HUES6 (cell line): ENCODE results near the gene WDR47.

Experiments
- H3K27ac ChIP-seq: 2 replicates; pipeline ENCODE4 v1.7.0; 2013; ENCODE audit warnings: low read depth, mild to moderate bottlenecking, low read length, inconsistent platforms
- H3K27me3 ChIP-seq: 2 replicates; pipeline ENCODE4 v1.6.1; 2013; ENCODE audit warnings: low read length; ENCODE audit not compliant: control insufficient read depth, insufficient read depth
- H3K36me3 ChIP-seq: 2 replicates; pipeline ENCODE4 v1.6.1; 2013; ENCODE audit warnings: low read length; ENCODE audit not compliant: control insufficient read depth, insufficient read depth
- H3K4me1 ChIP-seq: 2 replicates; pipeline ENCODE4 v1.6.1; 2013; ENCODE audit warnings: low read length; ENCODE audit not compliant: control insufficient read depth, insufficient read depth
- H3K4me3 ChIP-seq: 2 replicates; pipeline ENCODE4 v1.5.1; 2013; ENCODE audit warnings: low read depth, low read length
- H3K9ac ChIP-seq: one replicate; pipeline ENCODE4 v1.6.1; 2013; ENCODE audit warnings: mild to moderate bottlenecking, low read length
- H3K9me3 ChIP-seq: 2 replicates; pipeline ENCODE4 v1.6.1; 2013; ENCODE audit warnings: low read depth, low read length; ENCODE audit not compliant: control insufficient read depth, insufficient read depth

WDR47 gene

GRCh38 chr1:109041621-109042468 is at the start of gene WDR47:
TSS of gene WDR47 (minus strand) at chr1:109042102. CDS start at chr1:109023512, 18,590 bp downstream.
- Histone ChIP-seq H3K36me3 (no peaks in the 10 kb centered on the region), H3K4me1 (no peaks in the 10 kb centered on the region), H3K9ac (peak within 1 kb of the TSS; percentile 70), H3K27me3 (no peaks in the 10 kb centered on the region), H3K27ac (peak within 1 kb of the TSS; percentile 37; the same call in 1 of the 2 replicates), H3K9me3 (no peaks in the 10 kb centered on the region), H3K4me3 (peak within 1 kb of the TSS; percentile 97)

DNA sequence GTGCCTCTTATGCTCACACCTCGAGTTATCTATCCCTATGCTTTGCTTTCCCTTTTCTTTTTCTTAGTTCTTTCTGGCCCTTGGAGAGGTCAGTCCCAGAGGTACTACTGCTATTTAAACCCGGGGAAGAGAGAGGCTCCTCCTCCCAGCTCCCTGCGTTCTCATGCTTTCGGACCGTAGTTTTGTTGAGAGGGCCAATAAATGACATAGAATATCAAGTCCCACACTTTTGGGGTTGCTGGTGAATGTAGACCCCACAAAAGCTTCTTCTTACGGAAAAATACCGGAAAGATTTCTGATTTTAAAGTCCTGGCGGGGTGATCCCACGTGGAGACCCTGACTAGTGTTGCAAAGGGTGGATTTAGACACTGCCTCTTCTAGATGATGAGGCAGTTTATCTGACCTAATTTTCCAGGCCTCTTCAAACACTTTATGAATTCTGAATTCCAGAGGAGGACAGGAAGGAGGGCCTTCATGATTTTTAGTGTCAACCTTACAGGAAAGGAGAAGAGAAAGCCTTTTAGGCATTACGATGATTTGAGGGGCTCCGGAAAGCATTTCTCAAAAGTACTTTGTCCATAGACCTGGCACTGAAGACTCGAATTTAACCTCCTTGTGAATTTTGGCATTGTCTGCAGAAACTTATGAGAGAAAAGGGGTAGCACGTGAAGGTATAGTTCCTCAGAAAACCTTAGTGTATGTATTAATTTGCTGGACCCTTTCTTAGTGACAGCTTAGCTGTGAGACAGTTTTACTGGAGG is 49.4 kb upstream of the WDR47 start:
- Histone ChIP-seq H3K36me3 (peaks cover 8% of the 10 kb centered on the region), H3K27ac (peak overlapping the region; percentile 0; the same call in 1 of the 2 replicates), H3K27me3 (no peaks in the 10 kb centered on the region), H3K9me3 (no peaks in the 10 kb centered on the region), H3K9ac (peak overlapping the region; percentile 50), H3K4me3 (peak overlapping the region; percentile 76), H3K4me1 (peaks cover 11% of the 10 kb centered on the region; the same call in 1 of the 2 replicates)

- Histone ChIP-seq H3K27me3 (no peaks in the 10 kb centered on the region), H3K9me3 (no peaks in the 10 kb centered on the region), H3K4me3 (peak within 1 kb of the TSS; percentile 76), H3K36me3 (peaks cover 7% of the 10 kb centered on the region), H3K4me1 (peaks cover 11% of the 10 kb centered on the region; the same call in 1 of the 2 replicates), H3K9ac (peak within 1 kb of the TSS; percentile 50), H3K27ac (peak within 1 kb of the TSS; percentile 0; the same call in 1 of the 2 replicates)
Measured at GRCh38 chr1:109090196-109091077, 48.5 kb upstream of the WDR47 start, which contains the start of gene TMEM167B. TSS of gene TMEM167B (plus strand) at chr1:109090764. CDS start at chr1:109090873, 109 bp downstream.

DNA sequence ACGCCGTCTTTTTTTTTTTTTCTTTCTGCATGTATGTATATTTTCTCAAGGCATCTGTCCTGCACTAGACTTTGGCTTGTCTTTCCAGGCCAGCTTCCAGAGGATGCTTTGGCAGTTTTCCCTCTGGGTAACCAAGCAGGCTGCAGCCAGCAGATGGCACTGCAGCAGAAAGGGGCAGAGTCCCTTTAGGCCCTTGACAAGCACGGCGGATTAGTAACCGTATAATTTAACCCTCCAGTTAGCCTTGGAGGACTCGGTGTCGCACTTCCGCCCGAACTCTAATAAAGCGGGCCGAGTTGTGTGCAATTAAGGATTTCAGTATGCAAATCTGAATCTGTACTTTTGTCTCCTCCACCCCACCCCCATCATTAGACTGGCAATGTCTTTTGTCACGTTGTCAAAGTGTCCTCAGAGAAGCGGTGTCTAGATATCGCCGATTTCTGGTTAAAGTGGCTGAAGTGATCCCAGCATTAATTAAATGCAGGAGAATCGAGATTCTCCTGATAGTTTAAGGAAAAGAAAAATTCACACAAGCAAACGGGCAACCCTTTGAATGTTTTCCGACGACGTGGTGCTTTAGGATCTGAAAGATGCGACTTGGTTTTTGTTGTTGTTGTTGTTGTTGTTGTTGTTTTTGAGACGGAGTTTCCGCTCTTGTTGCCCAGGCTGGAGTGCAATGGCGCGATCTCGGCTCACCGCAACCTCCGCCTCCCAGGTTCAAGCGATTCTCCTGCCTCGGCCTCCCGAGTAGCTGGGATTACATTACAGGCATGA is 47.5 kb upstream of the WDR47 start:
- Histone ChIP-seq H3K4me1 (peaks cover 13% of the 10 kb centered on the region; the same call in 1 of the 2 replicates), H3K4me3 (peak overlapping the region; percentile 76), H3K9me3 (no peaks in the 10 kb centered on the region), H3K9ac (no peak overlapping the region), H3K27ac (no peak overlapping the region), H3K27me3 (no peaks in the 10 kb centered on the region), H3K36me3 (peaks cover 4% of the 10 kb centered on the region)

DNA sequence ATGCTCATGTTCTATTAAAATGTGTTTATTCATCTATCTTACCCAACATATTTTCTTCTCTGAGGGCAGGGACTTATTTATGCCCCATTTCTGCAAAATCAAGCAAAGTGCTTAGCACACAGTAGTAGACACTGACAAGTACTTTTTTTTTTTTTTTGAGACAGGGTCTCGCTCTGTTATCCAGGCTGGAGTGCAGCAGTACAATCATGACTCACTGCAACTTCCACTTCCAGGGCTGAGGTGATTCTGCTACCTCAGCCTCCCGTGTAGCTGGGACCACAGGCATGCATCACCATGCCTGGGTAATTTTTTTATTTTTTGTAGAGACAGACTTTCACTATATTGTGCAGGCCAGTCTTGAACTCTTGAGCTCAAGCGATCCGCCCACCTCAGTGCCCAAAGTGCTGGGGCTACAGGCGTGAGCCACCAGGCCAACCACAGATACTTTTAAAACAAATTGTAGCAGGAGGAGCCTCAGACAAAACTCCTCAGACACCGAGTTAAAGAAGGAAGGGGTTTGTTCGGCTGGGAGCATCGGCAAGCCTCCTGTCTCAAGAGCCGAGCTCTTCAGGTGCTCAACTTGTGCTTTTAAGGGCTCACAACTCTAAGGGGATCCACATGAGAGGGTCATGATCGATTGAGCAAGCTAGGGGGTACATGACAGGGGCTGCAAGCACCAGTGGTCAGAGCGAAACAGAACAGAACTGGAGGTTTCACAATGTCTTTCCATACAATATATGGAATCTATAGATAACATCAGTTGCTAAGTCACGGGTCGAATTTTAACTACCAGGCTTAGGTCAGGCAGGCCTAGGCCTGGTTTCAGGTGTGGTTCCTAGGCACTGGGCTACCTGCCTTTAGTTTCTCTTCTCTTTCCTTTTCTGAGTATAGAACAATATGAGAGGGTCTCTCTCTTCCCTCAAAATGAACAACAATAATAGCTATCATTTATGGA is 42.9 kb upstream of the WDR47 start:
- Histone ChIP-seq H3K9me3 (no peaks in the 10 kb centered on the region), H3K27me3 (no peaks in the 10 kb centered on the region), H3K27ac (no peak overlapping the region), H3K36me3 (no peaks in the 10 kb centered on the region), H3K4me3 (no peak overlapping the region), H3K4me1 (peaks cover 15% of the 10 kb centered on the region), H3K9ac (no peak overlapping the region)

GRCh38 chr1:109083923-109084322 is 42.0 kb upstream of the WDR47 start:
- no peak overlapping the region for H3K27ac ChIP-seq
- no peaks in the 10 kb centered on the region for H3K27me3 ChIP-seq
- H3K4me1 ChIP-seq, result peaks cover 15% of the 10 kb centered on the region
- H3K9me3 ChIP-seq, result no peaks in the 10 kb centered on the region
- no peak overlapping the region for H3K4me3 ChIP-seq
- H3K9ac ChIP-seq, result no peak overlapping the region
- no peaks in the 10 kb centered on the region for H3K36me3 ChIP-seq

- H3K4me1 ChIP-seq, result peaks cover 15% of the 10 kb centered on the region
- H3K27ac ChIP-seq, result no peak overlapping the region
- no peaks in the 10 kb centered on the region for H3K36me3 ChIP-seq
- no peak overlapping the region for H3K4me3 ChIP-seq
- H3K27me3 ChIP-seq, result no peaks in the 10 kb centered on the region
- no peak overlapping the region for H3K9ac ChIP-seq
- no peaks in the 10 kb centered on the region for H3K9me3 ChIP-seq
Measured at GRCh38 chr1:109083501-109083900, 41.6 kb upstream of the WDR47 start.

DNA sequence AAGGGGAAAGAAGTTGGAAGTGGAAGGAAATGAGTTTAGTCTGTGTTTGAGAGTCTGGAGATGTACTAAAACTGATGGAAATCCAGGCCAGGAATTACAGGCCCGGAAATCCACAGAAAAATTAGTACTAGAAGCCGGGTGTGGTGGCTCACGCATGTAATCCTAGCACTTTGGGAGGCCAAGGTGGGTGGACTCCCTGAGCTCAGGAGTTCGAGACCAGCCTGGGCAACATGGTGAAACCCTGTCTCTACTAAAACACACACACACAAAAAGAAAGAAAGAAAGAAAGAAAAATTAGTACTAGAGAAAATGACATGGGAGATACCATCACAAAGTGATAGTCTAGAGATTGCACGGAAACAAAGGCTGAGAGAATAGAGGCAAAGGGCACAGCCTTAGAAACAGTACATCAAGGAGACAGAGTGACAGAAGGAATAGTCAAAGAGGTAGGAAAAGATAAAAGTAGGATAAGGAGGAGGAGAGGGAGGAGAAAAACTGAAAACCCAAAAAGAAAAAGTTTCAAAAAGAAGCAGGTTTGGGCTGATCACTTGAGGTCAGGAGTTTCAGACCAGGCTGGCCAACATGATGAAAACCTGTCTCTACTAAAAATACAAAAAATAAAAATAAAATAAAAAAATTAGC is 38.7 kb upstream of the WDR47 start:
- peaks cover 2% of the 10 kb centered on the region; the same call in 1 of the 2 replicates for H3K36me3 ChIP-seq
- no peak overlapping the region for H3K9ac ChIP-seq
- H3K27me3 ChIP-seq, result no peaks in the 10 kb centered on the region
- H3K9me3 ChIP-seq, result no peaks in the 10 kb centered on the region
- H3K4me1 ChIP-seq, result peaks cover 18% of the 10 kb centered on the region
- H3K27ac ChIP-seq, result peak overlapping the region; percentile 0; the same call in 1 of the 2 replicates
- no peak overlapping the region for H3K4me3 ChIP-seq

DNA sequence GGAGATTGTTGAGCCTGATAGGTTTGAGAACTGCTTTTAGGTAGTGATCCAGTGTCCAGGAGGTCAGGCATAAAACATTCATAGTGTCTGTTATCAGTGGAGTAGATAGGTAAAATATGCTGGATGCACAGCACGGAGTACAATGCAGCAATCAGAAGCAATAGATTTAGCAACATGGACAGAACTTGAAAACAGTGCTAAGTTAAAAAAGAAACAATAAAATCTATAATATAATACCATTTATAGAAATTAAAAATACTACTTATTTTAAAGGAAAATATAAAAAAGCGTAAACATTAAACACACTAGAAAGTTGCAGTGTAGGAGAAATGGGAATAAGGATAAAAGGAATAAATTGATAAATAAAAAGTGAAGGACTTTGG is 37.3 kb upstream of the WDR47 start:
- Histone ChIP-seq H3K27me3 (no peaks in the 10 kb centered on the region), H3K4me1 (peaks cover 18% of the 10 kb centered on the region), H3K36me3 (peaks cover 3% of the 10 kb centered on the region; the same call in 1 of the 2 replicates), H3K9ac (no peak overlapping the region), H3K9me3 (no peaks in the 10 kb centered on the region), H3K4me3 (no peak overlapping the region), H3K27ac (no peak overlapping the region)
